OCI-LY3 (cell line): ENCODE results near the gene SDK1.

Source experiments
- H2AFZ ChIP-seq: fragments of 200-600, 300-600 bp; shearing (Covaris generic); 2 replicates; pipeline ENCODE4 v1.6.0; 2014; ENCODE audit warnings: antibody characterized with exemption, low read depth, low read length
- H3K27ac ChIP-seq: fragments of 200-600, 300-600 bp; sonication (generic); 2 replicates; pipeline ENCODE4 v1.5.1; 2014; ENCODE audit warnings: mild to moderate bottlenecking, low read length, moderate library complexity, mixed read lengths
- H3K27me3 ChIP-seq: fragments of 200-600, 300-600 bp; sonication (generic); 2 replicates; pipeline ENCODE4 v1.6.1; 2014; ENCODE audit warnings: low read depth, low read length, mixed read lengths
- H3K36me3 ChIP-seq: fragments of 200-600, 300-600 bp; sonication (generic); replicated peaks from 2 replicates; pipeline ENCODE3; 2014; ENCODE audit warnings: low read depth, low read length, mixed read lengths
- H3K4me1 ChIP-seq: fragments of 300-600, 200-600 bp; sonication (generic); 2 replicates; pipeline ENCODE4 v1.6.1; 2014; ENCODE audit warnings: low read length, mixed read lengths
- H3K4me2 ChIP-seq: fragments of 200-600, 300-600 bp; sonication (generic); 2 replicates; pipeline ENCODE4 v1.6.1; 2014; ENCODE audit warnings: low read length, mixed read lengths
- H3K4me3 ChIP-seq: fragments of 300-600, 200-600 bp; sonication (generic); 2 replicates; pipeline ENCODE4 v1.5.1; 2014; ENCODE audit warnings: antibody characterized with exemption, mild to moderate bottlenecking, low read length, moderate library complexity
- H3K79me2 ChIP-seq: fragments of 300-600, 200-600 bp; shearing (Covaris generic); 2 replicates; pipeline ENCODE4 v1.6.1; 2014; ENCODE audit warnings: mild to moderate bottlenecking, low read length, mixed read lengths
- H3K9ac ChIP-seq: fragments of 300-600, 200-600 bp; shearing (Covaris generic); 2 replicates; pipeline ENCODE4 v1.6.0; 2014; ENCODE audit warnings: mild to moderate bottlenecking, low read length, moderate library complexity
- H3K9me3 ChIP-seq: fragments of 200-600, 300-600 bp; shearing (Covaris generic); 2 replicates; pipeline ENCODE4 v1.6.1; 2014; ENCODE audit warnings: low read length, mixed read lengths; ENCODE audit not compliant: insufficient read depth
- H4K20me1 ChIP-seq: fragments of 200-600, 300-600 bp; sonication (generic); 2 replicates; pipeline ENCODE4 v1.6.1; 2016; ENCODE audit warnings: low read length, mixed read lengths; ENCODE audit not compliant: insufficient read depth
- CTCF ChIP-seq: fragments of 200-600, 300-600 bp; sonication (generic); IDR thresholded peaks from 2 replicates; pipeline ENCODE4 v1.5.1; 2014; ENCODE audit warnings: antibody characterized with exemption, low read length, low read depth
- EZH2phosphoT487 ChIP-seq: fragments of 200-600 bp; shearing (Covaris generic); IDR thresholded peaks from 2 replicates; pipeline ENCODE4 v1.6.1; 2018; ENCODE audit warnings: antibody characterized with exemption, mixed run types, low read depth

SDK1 gene

GRCh38 chr7:3307435-3307834 lies 6.4 kb downstream of the SDK1 start:
- no peak overlapping the region for H3K27ac ChIP-seq
- no peak overlapping the region for H3K4me3 ChIP-seq
- no peaks in the 10 kb centered on the region for H4K20me1 ChIP-seq
- no peak overlapping the region for H3K4me2 ChIP-seq
- no peaks in the 10 kb centered on the region for H3K79me2 ChIP-seq
- no peak for TF ChIP-seq CTCF
- H2AFZ ChIP-seq: no peak overlapping the region
- peaks cover 7% of the 10 kb centered on the region; the same call in 1 of the 2 replicates for H3K27me3 ChIP-seq
- no peaks in the 10 kb centered on the region for H3K9me3 ChIP-seq
- no peaks in the 10 kb centered on the region for H3K36me3 ChIP-seq
- H3K9ac ChIP-seq: no peak overlapping the region
- H3K4me1 ChIP-seq: no peaks in the 10 kb centered on the region

GRCh38 chr7:3309140-3309539 lies 8.1 kb downstream of the SDK1 start:
- no peak overlapping the region for H3K4me2 ChIP-seq
- H3K4me3 ChIP-seq: no peak overlapping the region
- H3K27ac ChIP-seq: no peak overlapping the region
- H2AFZ ChIP-seq: no peak overlapping the region
- no peaks in the 10 kb centered on the region for H3K36me3 ChIP-seq
- H3K4me1 ChIP-seq: no peaks in the 10 kb centered on the region
- H3K27me3 ChIP-seq: peaks cover 7% of the 10 kb centered on the region; the same call in 1 of the 2 replicates
- no peaks in the 10 kb centered on the region for H4K20me1 ChIP-seq
- no peak overlapping the region for H3K9ac ChIP-seq
- no peaks in the 10 kb centered on the region for H3K79me2 ChIP-seq
- no peak for TF ChIP-seq CTCF
- no peak for TF ChIP-seq EZH2phosphoT487
- no peaks in the 10 kb centered on the region for H3K9me3 ChIP-seq

- Histone ChIP-seq H3K4me2 (no peak overlapping the region), H3K36me3 (no peaks in the 10 kb centered on the region), H3K27ac (no peak overlapping the region), H3K9me3 (no peaks in the 10 kb centered on the region), H3K79me2 (no peaks in the 10 kb centered on the region), H3K27me3 (peaks cover 7% of the 10 kb centered on the region; the same call in 1 of the 2 replicates), H4K20me1 (no peaks in the 10 kb centered on the region), H2AFZ (no peak overlapping the region), H3K4me3 (no peak overlapping the region), H3K9ac (no peak overlapping the region), H3K4me1 (no peaks in the 10 kb centered on the region)
- TF ChIP-seq CTCF (no peak), EZH2phosphoT487 (no peak)
Measured at GRCh38 chr7:3309956-3310355, 8.9 kb downstream of the SDK1 start.

GRCh38 chr7:3310884-3311283 lies 9.8 kb downstream of the SDK1 start:
- no peak for TF ChIP-seq CTCF
- TF ChIP-seq EZH2phosphoT487: no peak
- no peak overlapping the region for H3K4me2 ChIP-seq
- H3K36me3 ChIP-seq: no peaks in the 10 kb centered on the region
- H2AFZ ChIP-seq: no peak overlapping the region
- no peaks in the 10 kb centered on the region for H3K4me1 ChIP-seq
- no peaks in the 10 kb centered on the region for H3K9me3 ChIP-seq
- H3K9ac ChIP-seq: no peak overlapping the region
- no peaks in the 10 kb centered on the region for H4K20me1 ChIP-seq
- no peak overlapping the region for H3K4me3 ChIP-seq
- no peak overlapping the region for H3K27ac ChIP-seq
- no peaks in the 10 kb centered on the region for H3K79me2 ChIP-seq
- H3K27me3 ChIP-seq: peaks cover 7% of the 10 kb centered on the region; the same call in 1 of the 2 replicates
